IMR-90 (cell line): ENCODE data around the gene GPN1. TPM values are rescaled to one million over a fixed set of nuclear protein-coding genes. Genes with fewer than 3 reads are reported as not detected.

Source experiments
- ATAC-seq: fragments of 200-7000 bp; cut with Tn5 transposase; 2 replicates; pipeline ENCODE4 v1.9.1; 2020; ENCODE audit warnings: low read depth, mild to moderate bottlenecking, moderate library complexity
- BruUV-seq: library from RNA; stranded (reverse); fragments of 400-500 nt; replicated peaks from 2 replicates; lab custom pipeline; 2021; lab: Mats Ljungman, UMichigan
- CTCF ChIA-PET: fragments of 300-600 bp; formaldehyde crosslinking; extraction: SDS; loops from one replicate; lab custom pipeline; 2021; ENCODE audit warnings: antibody characterized with exemption; lab: Yijun Ruan, JAX
- POLR2A ChIA-PET: fragments of 300-600 bp; sonication (Branson Sonifier 250); formaldehyde crosslinking; loops from one replicate; lab custom pipeline; 2022; ENCODE audit warnings: antibody characterized with exemption; ENCODE audit not compliant: unreplicated experiment; lab: Charles Lee
- DNase-seq: peaks from one replicate; pipeline ENCODE4 v3.0.0; 2013
- H2AFZ ChIP-seq: replicated peaks from 2 replicates; pipeline ENCODE3; 2013; ENCODE audit warnings: low read length, mild to moderate bottlenecking; ENCODE audit not compliant: poor library complexity
- H2AK5ac ChIP-seq: 2 replicates; pipeline ENCODE4 v1.6.1; 2013; ENCODE audit warnings: low read depth, low read length, inconsistent platforms
- H2AK9ac ChIP-seq: replicated peaks from 2 replicates; pipeline ENCODE3; 2013; ENCODE audit warnings: mild to moderate bottlenecking, low read depth, low read length, moderate library complexity; ENCODE audit not compliant: poor library complexity
- H2BK120ac ChIP-seq: 2 replicates; pipeline ENCODE4 v1.6.1; 2013; ENCODE audit warnings: low read depth, low read length, inconsistent platforms
- H2BK15ac ChIP-seq: 3 replicates; pipeline ENCODE4 v1.6.1; 2013; ENCODE audit warnings: low read depth, low read length, inconsistent platforms
- H2BK20ac ChIP-seq: 2 replicates; pipeline ENCODE4 v1.6.1; 2013; ENCODE audit warnings: low read depth, mild to moderate bottlenecking, inconsistent platforms, low read length, moderate library complexity
- H2BK5ac ChIP-seq: 2 replicates; pipeline ENCODE4 v1.6.1; 2013; ENCODE audit warnings: mild to moderate bottlenecking, low read depth, low read length, inconsistent platforms; ENCODE audit not compliant: poor library complexity, severe bottlenecking
- H3K14ac ChIP-seq: replicated peaks from 2 replicates; pipeline ENCODE4 v1.6.1; 2013; ENCODE audit warnings: low read depth, low read length, inconsistent platforms
- H3K18ac ChIP-seq: 2 replicates; pipeline ENCODE4 v1.6.1; 2013; ENCODE audit warnings: low read depth, low read length, control low read depth
- H3K23ac ChIP-seq: 2 replicates; pipeline ENCODE4 v1.6.1; 2013; ENCODE audit warnings: low read depth, low read length, inconsistent platforms
- H3K27ac ChIP-seq: 2 replicates; pipeline ENCODE4 v1.5.1; 2013; ENCODE audit warnings: mild to moderate bottlenecking, control low read depth, low read length; ENCODE audit not compliant: insufficient read depth
- H3K27me3 ChIP-seq: 2 replicates; pipeline ENCODE4 v1.6.1; 2013; ENCODE audit warnings: low read length; ENCODE audit not compliant: control insufficient read depth, insufficient read depth
- H3K36me3 ChIP-seq: 2 replicates; pipeline ENCODE4 v1.6.1; 2013; ENCODE audit warnings: low read length, mixed read lengths; ENCODE audit not compliant: control insufficient read depth, insufficient read depth
- H3K4ac ChIP-seq: 2 replicates; pipeline ENCODE4 v1.6.1; 2013; ENCODE audit warnings: low read depth, low read length, inconsistent platforms
- H3K4me1 ChIP-seq: 2 replicates; pipeline ENCODE4 v1.6.1; 2013; ENCODE audit warnings: low read length, mixed read lengths; ENCODE audit not compliant: control insufficient read depth, insufficient read depth
- H3K4me2 ChIP-seq: 2 replicates; pipeline ENCODE4 v1.6.1; 2013; ENCODE audit warnings: low read depth, mild to moderate bottlenecking, control low read depth, low read length, moderate library complexity
- H3K4me3 ChIP-seq: 2 replicates; pipeline ENCODE4 v1.5.1; 2013; ENCODE audit warnings: low read depth, mild to moderate bottlenecking, control low read depth, low read length, moderate library complexity; ENCODE audit not compliant: insufficient read depth
- H3K56ac ChIP-seq: 2 replicates; pipeline ENCODE4 v1.6.1; 2013; ENCODE audit warnings: low read length, inconsistent platforms; ENCODE audit not compliant: insufficient read depth; ENCODE audit errors: extremely low read depth
- H3K79me1 ChIP-seq, 2 experiments: 2 replicates each; pipeline ENCODE4 v1.6.1; 2013; ENCODE audit warnings: low read length in 2 of 2, inconsistent platforms in 1 of 2, low read depth in 1 of 2
- H3K9ac ChIP-seq: 2 replicates; pipeline ENCODE4 v1.6.1; 2013; ENCODE audit warnings: low read depth, low read length, control low read depth
- H3K9me1 ChIP-seq: 2 replicates; pipeline ENCODE4 v1.6.1; 2013; ENCODE audit warnings: low read length, inconsistent platforms; ENCODE audit not compliant: insufficient read depth
- H3K9me3 ChIP-seq: 2 replicates; pipeline ENCODE4 v1.6.1; 2013; ENCODE audit warnings: low read length; ENCODE audit not compliant: control insufficient read depth, insufficient read depth
- H4K20me1 ChIP-seq: 2 replicates; pipeline ENCODE4 v1.6.1; 2013; ENCODE audit warnings: low read length, inconsistent platforms; ENCODE audit not compliant: insufficient read depth
- H4K5ac ChIP-seq: 2 replicates; pipeline ENCODE4 v1.6.1; 2013; ENCODE audit warnings: mild to moderate bottlenecking, low read depth, low read length, control low read depth
- H4K8ac ChIP-seq, 2 experiments: 2 replicates each; pipeline ENCODE4 v1.6.1; 2013; ENCODE audit warnings: low read depth in 2 of 2, low read length in 2 of 2, control low read depth in 1 of 2, inconsistent platforms in 1 of 2
- H4K91ac ChIP-seq: 2 replicates; pipeline ENCODE4 v1.6.1; 2013; ENCODE audit warnings: low read depth, low read length, inconsistent platforms; ENCODE audit not compliant: insufficient read depth
- BHLHE40 ChIP-seq: fragments of 150-350 bp; IDR thresholded peaks from 2 replicates; pipeline ENCODE4 v1.6.1; 2016; ENCODE audit warnings: mild to moderate bottlenecking, low read depth, low read length
- CEBPB ChIP-seq: IDR thresholded peaks from 2 replicates; pipeline ENCODE4 v1.6.1; 2012; ENCODE audit warnings: low read depth, low read length, improper control_type of control experiment
- FOS ChIP-seq: fragments of 150-350 bp; IDR thresholded peaks from 2 replicates; pipeline ENCODE4 v1.6.1; 2016; ENCODE audit warnings: low read depth, low read length
- MXI1 ChIP-seq: IDR thresholded peaks from 2 replicates; pipeline ENCODE4 v1.6.1; 2012; ENCODE audit warnings: low read depth, mild to moderate bottlenecking, low read length, moderate library complexity, borderline replicate concordance
- POLR2A ChIP-seq: IDR thresholded peaks from 2 replicates; pipeline ENCODE4 v1.6.1; 2012; ENCODE audit warnings: mild to moderate bottlenecking, low read depth, low read length
- WGBS, 2 experiments: methylation state at CpG; one replicate each; pipeline versions ENCODE4 v1.1.5 to v1.1.7; 2013; ENCODE audit warnings: missing lambda C conversion rate in 2 of 2; ENCODE audit not compliant: insufficient read length in 1 of 2; ENCODE audit errors: extremely low coverage in 2 of 2; 5-methylcytosine and 5-hydroxymethylcytosine counted together
- dilution Hi-C: fragments of 300-500 bp; cut with HindIII; formaldehyde crosslinking; loops from one replicate; pipeline ENCODE4 v1.14.3; 2018; ENCODE audit warnings: low sequenced_read_pairs; ENCODE audit not compliant: unreplicated experiment
- in situ Hi-C: fragments of 300-500 bp; cut with MboI; formaldehyde crosslinking; loops from 3 replicates; pipeline ENCODE4 v1.14.3; 2019; ENCODE audit warnings: low sequenced_read_pairs, inconsistent platforms, mixed read lengths
- intact Hi-C: fragments of 100-400 bp; cut with micrococcal nuclease; formaldehyde crosslinking; loops from 2 replicates; pipeline ENCODE4 v1.10.0; 2022
- polyA plus RNA-seq, 3 experiments: library from polyadenylated mRNA; depleted of rRNA; stranded (reverse); fragments of >200 nt; gene quantifications; 2 replicates each; pipeline ENCODE4 v1.2.3, GENCODE V29; 2012; ENCODE audit warnings: low replicate concordance in 1 of 3
- total RNA-seq: library from RNA; depleted of rRNA; stranded (reverse); fragments of >200 nt; gene quantifications from 2 replicates; pipeline ENCODE4 v1.2.3, GENCODE V29; 2012
- TF ChIP-seq, protein P1 (sequence below): fragments of 150-350 bp; IDR thresholded peaks from 2 replicates; pipeline ENCODE4 v1.6.1; 2017; ENCODE audit warnings: mild to moderate bottlenecking, antibody characterized with exemption, low read length, low read depth

GPN1 gene
- total and polyA plus RNA-seq, 2 of the 4 experiments (the other 2 are of a cell fraction), result 37.8 to 63.8 TPM

DNA sequence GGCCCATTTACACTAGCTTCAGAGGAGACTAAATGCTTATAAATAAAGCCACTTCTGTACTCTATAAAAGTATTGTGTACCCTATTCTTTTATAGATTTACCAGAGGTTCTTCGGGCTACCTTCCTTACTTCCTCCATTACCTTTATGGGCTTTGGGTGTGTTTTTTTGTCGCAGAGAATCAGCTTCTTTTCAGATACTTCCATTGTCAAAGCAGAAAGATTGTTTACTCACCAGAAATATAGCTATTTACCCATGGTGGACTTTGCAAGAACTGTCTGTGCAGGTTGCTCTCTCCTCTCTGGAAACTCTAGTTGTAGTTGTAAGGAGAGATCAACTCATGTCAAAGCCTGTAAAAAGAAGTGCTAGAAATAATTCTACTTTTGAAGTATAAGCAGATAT, 14.9 kb upstream of the GPN1 start:
- intact Hi-C loops (no loop called here), dilution Hi-C loops (no loop called here), in situ Hi-C loops (no loop called here)
- Histone ChIP-seq H4K91ac (no peak overlapping the region), H3K4me3 (no peak overlapping the region), H3K14ac (no peak overlapping the region), H3K9ac (no peak overlapping the region), H3K9me1 (no peaks in the 10 kb centered on the region), H4K20me1 (no peaks in the 10 kb centered on the region), H3K4me2 (no peak overlapping the region), H3K23ac (no peak overlapping the region), H3K27me3 (no peaks in the 10 kb centered on the region), H3K56ac (no peak overlapping the region), H2BK20ac (no peak overlapping the region), H4K5ac (no peak overlapping the region), H3K27ac (no peak overlapping the region), H4K8ac (no peak overlapping the region), H3K4ac (no peak overlapping the region), H3K9me3 (no peaks in the 10 kb centered on the region), H2BK120ac (no peak overlapping the region), H2AFZ (no peak overlapping the region), H2BK5ac (no peak overlapping the region), H3K4me1 (no peaks in the 10 kb centered on the region), H2BK15ac (no peak overlapping the region), H3K18ac (no peak overlapping the region), H2AK5ac (no peak overlapping the region), H3K36me3 (peaks cover 37% of the 10 kb centered on the region), H2AK9ac (no peak overlapping the region), H3K79me1 (peaks cover 8 to 22% of the 10 kb centered on the region in 2 experiments)
- CTCF ChIA-PET, result no interaction called here
- DNase-seq (no peak), ATAC-seq (no peak)
- no peak for TF ChIP-seq MXI1
- TF ChIP-seq POLR2A, result no peak
- no peak for TF ChIP-seq CEBPB
- TF ChIP-seq BHLHE40, result no peak
- TF ChIP-seq, protein P1, sequence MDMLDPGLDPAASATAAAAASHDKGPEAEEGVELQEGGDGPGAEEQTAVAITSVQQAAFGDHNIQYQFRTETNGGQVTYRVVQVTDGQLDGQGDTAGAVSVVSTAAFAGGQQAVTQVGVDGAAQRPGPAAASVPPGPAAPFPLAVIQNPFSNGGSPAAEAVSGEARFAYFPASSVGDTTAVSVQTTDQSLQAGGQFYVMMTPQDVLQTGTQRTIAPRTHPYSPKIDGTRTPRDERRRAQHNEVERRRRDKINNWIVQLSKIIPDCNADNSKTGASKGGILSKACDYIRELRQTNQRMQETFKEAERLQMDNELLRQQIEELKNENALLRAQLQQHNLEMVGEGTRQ, result no peak
- no peak for TF ChIP-seq FOS
- BruUV-seq, result no TSS peak
- POLR2A ChIA-PET, result no interaction called here
- no CpG with 5 or more reads among the region's 2 CpGs for WGBS, 2 experiments
